Suppressor macrophage treated with lipopolysaccharide for 1 hour (primary cell): Measurements from ENCODE around the gene TTC31.

Source experiments
- DNase-seq, 3 donors: peaks; one replicate each; pipeline ENCODE4 v3.0.0-alpha.2; 2020 to 2022

TTC31 gene

DNA sequence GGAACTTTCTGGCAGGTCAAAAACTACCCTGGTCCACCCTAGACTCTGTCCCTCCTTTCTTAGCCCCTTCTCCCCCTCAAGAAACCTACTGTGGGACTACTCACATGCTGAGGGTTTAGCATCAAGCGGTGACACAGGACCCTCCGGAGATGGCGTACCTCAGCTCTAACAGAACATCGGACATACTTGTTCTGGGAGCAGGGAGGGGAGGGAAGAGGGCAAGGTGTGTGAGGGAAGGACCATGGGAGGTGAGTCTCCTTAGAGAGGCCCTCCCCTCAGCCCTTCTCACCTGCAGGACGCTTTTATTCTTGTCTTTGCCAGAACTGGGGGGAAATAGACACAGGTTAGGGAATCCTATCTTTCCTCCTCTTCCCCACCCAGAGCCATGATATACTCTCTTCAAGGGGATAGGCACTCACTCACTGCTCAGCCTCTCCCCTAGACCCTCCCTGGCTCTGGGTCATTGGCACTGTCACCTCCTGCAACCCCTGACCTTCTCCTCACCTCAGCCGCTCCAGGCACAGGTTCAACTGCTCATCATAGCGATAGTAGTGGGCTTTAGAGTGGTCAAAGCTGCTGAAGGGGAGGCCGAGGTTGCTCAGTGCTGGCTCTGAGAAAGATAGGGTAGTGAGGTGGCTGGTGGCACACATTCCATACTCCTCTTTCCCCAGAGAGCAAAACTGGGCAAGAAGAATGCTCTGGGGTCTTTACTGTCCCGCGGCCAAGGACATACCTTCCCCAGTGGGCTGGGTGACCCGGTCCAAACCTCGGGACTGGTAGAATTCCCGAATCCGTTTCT lies 22.8 kb downstream of the TTC31 start:
- DNase-seq, result no peak

- peak; percentile 99 for DNase-seq
Measured at GRCh38 chr2:74507145-74507925, 24.5 kb downstream of the TTC31 start, which contains the start of gene PCGF1. PCGF1 (minus strand) TSS chr2:74507695; CDS start chr2:74507668, 27 bp downstream.

DNA sequence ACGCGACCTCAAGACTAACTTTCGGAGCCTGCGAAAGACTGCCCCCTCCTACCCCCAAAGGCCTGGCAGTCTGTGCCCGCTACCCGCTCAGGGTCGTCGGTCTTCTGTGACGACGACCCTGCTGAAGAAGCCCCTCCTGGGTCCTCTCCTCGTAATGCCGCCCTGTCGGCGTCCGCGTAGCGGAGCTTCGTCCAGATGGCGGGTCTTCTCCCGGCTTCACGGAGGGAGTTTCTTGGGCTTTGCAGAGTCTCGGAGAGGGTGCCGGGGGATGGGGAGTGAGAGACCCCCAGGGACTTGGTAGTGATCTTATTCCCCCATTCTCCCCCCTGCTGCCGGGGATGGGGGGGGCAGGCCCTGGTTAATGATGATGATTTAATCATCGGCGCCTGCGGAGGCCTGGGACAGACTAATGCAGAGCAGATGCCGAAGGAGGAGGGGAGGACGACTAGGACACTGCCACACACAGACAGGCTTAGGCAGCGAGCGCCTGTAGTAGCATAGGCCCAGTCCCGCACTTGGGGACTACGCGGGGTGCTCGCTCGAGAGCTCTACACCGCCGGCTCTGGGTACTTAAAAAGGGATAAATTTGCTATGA lies 25.1 kb downstream of the TTC31 start:
- peak in 2 of 3 donors; percentile 10 for DNase-seq

- no peak for DNase-seq
Measured at GRCh38 chr2:74510272-74510671, 27.4 kb downstream of the TTC31 start.

- peak in 1 of 3 donors; percentile 11 for DNase-seq
Measured at GRCh38 chr2:74511104-74511989, 28.5 kb downstream of the TTC31 start.

GRCh38 chr2:74512744-74513604 lies 30.1 kb downstream of the TTC31 start:
- no peak for DNase-seq

DNA sequence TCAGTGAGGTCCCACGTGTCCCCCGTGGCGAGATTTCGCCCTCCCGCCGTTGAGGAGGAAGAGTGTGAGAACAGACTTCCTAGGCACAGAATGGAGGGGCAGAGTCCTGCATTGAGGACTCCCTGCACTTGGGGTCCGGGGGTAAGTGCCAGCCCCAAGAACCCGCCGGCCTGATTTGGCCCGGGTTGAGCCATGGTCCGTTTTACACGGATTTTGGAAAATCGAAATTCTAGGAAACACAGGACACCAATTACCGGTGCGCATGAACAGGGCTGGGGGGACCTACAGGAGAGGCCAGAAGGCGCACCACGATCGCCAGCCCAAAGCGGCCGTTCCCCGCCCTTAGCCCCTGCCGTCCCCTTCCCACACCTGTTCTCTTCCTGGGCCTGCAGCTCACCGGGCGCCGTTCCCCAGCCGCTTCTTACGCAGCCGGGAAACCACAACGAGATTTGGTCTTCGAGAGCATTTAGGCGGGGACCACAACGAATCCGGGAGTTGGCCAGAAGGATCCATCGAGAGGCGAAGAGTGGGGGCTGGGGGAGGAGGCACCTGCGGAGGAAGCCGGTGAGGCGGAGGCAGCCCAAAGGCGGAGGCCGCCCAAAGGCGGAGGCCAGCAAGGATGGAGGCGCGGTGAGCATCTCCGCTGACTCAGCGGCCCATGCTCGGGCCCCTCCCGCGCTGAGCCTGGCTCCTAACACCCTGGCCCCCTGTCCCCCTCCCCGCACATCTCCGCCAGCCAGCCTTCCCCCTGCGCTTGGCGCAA lies 30.9 kb downstream of the TTC31 start:
- DNase-seq, result peak in 1 of 3 donors; percentile 24

- peak in 2 of 3 donors; percentile 20 to 50 for DNase-seq
Measured at GRCh38 chr2:74514368-74515270, 31.7 kb downstream of the TTC31 start, which contains the start of gene TLX2. TLX2 (plus strand) TSS chr2:74514450; CDS start chr2:74514807, 357 bp downstream.

- DNase-seq, result peak in 2 of 3 donors; percentile 10 to 21
Measured at GRCh38 chr2:74515271-74515980, 32.5 kb downstream of the TTC31 start.

GRCh38 chr2:74515981-74516633 lies 33.2 kb downstream of the TTC31 start:
- DNase-seq, result peak; percentile 66 to 83 (median 71)

DNA sequence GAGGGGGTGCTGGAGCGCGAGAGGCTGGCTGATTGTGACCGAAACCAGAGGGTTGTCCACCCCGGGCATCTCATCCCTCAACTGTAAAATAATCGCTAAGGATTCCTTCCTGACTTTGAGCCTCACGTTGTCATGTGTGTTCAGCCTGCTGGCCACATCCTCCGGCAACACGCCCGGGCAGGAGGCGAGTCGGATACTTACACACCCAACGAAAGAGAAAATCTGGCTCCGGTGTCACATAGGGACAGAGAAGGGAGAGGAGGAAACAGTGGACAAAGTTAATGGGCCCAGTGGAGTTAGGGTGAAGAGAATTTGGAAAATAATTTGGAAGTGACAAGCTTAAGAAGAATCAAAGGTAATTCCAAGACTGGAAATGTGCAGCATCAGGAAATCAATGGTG lies 33.8 kb downstream of the TTC31 start:
- DNase-seq, result no peak

GRCh38 chr2:74522516-74522915 lies 39.6 kb downstream of the TTC31 start:
- no peak for DNase-seq

DNA sequence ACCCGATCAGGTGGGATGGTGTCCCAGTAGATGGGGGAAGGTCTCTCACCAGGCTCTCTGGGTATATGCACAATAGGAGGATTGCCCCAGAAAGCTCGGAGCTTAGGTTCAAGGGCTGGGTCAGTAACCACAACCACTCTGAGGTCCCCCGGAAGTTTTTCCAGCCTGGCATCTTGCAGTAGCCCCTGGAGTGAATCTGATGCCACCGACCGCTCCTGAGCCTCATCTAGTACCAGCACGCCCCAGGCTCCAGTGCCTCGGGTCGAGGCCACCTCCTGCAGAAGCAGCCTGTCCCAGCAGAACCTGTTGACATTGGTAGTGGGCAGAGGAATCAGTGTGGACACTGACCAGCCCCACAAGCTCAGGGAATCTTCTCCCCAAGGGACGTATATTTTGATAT lies 41.1 kb downstream of the TTC31 start:
- no peak for DNase-seq

GRCh38 chr2:74524955-74525716 lies 42.3 kb downstream of the TTC31 start:
- no peak for DNase-seq

DNA sequence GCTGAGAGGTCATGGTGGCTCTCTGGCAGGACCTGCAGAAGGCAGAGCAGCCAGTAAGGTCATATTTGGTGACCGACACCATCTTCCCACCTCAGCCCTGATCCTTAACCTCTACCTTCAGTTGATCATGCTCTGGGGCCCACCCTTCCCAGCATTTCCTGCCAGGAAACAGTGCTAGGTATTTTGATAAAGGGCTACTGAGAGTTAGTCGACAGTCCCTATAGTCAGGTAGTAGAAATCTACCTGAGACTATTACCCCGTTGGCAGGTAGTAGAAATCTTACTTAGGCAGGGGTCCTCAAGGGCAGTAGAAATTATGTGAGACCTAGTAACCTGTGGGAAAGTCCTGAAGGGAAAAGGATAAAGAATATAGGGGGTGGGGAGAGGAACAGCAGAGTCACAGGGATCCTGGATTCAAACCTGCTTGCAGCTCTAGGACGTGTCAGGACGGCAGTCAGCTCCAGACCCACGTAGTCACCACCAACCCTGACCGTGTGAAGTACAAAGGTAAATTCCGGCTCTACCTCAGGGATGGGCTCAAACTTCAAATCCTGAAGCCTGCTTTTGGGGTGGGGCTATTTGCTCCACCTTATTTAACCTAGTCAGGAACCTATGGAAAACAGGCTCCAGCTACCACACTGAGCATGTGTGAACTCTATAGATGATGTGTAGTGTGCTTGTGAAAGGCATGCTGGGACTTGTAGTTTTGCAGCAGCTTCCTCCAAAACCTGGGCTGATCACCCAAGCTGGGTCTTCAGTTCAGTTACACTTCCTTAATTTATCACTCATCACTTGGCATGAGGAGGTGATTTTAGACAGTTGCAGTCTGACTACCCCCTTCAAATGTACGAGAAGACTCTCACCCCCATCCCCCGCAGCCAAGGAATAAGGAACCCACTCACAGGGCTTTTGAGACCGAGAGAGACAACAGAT lies 43.1 kb downstream of the TTC31 start, which contains the start of gene DQX1:
TSS of gene DQX1 (minus strand) at position 515 of the 932 bp plus-strand sequence. CDS start at position 13, 502 bp downstream.
- DNase-seq, result peak; percentile 57 to 72 (median 63)

- DNase-seq, result no peak
Measured at GRCh38 chr2:74526649-74527230, 43.9 kb downstream of the TTC31 start.
